GM12878 (cell line): ENCODE measurements around the gene PRDM16. TPM values are rescaled to one million over a fixed set of nuclear protein-coding genes. Genes with fewer than 3 reads are reported as not detected.

Experiments used
- ATAC-seq: fragments of 200-7000 bp; cut with Tn5 transposase; 3 replicates; pipeline ENCODE4 v1.9.1; 2020; ENCODE audit warnings: mild to moderate bottlenecking, moderate library complexity
- BruUV-seq: library from RNA; stranded (reverse); fragments of 400-500 nt; replicated peaks from 2 replicates; lab custom pipeline; 2021; lab: Mats Ljungman, UMichigan
- CTCF ChIA-PET: fragments of 300-600 bp; sonication (Branson Sonifier 250); formaldehyde crosslinking; extraction: SDS; loops from one replicate; lab custom pipeline; 2021; ENCODE audit warnings: inconsistent platforms; lab: Yijun Ruan, JAX
- POLR2A ChIA-PET: fragments of 350-600 bp; formaldehyde crosslinking; extraction: SDS; loops from one replicate; lab custom pipeline; 2021; ENCODE audit warnings: inconsistent platforms; lab: Charles Lee
- RAD21 ChIA-PET: fragments of 300-600 bp; sonication (Branson Sonifier 250); formaldehyde crosslinking; loops from one replicate; lab custom pipeline; 2023; ENCODE audit warnings: antibody characterized with exemption; ENCODE audit not compliant: unreplicated experiment; lab: Charles Lee
- SMC1A ChIA-PET: fragments of 300-600 bp; sonication (Branson Sonifier 250); formaldehyde crosslinking; loops from one replicate; lab custom pipeline; 2023; ENCODE audit not compliant: unreplicated experiment, uncharacterized antibody; lab: Charles Lee
- DNase-seq: peaks from one replicate; pipeline ENCODE4 v3.0.0-alpha.2; 2011; ENCODE audit warnings: low read depth, low spot score
- FAIRE-seq: peaks from 3 replicates; lab custom pipeline; 2011; peaks lifted over from hg19 to GRCh38; lab: Jason Lieb, UNC
- H2AFZ ChIP-seq: 2 replicates; pipeline ENCODE4 v1.6.0; 2011; ENCODE audit warnings: low read depth, low read length, control low read depth; ENCODE audit not compliant: control insufficient read depth
- H3K27ac ChIP-seq: 2 replicates; pipeline ENCODE4 v1.5.1; 2011; ENCODE audit warnings: control low read depth; ENCODE audit not compliant: control insufficient read depth, insufficient read depth
- H3K27me3 ChIP-seq, 2 experiments: replicated peaks in 1 of 2; 2 replicates each; pipeline versions ENCODE4 v1.6.0 to v1.6.1; 2011; ENCODE audit warnings: low read length in 1 of 2; ENCODE audit not compliant: control insufficient read depth in 2 of 2, insufficient read depth in 2 of 2
- H3K36me3 ChIP-seq, 2 experiments: 2 replicates each; pipeline ENCODE4 v1.5.1; 2011; ENCODE audit warnings: low read length in 1 of 2; ENCODE audit not compliant: control insufficient read depth in 2 of 2, insufficient read depth in 2 of 2
- H3K4me1 ChIP-seq: 2 replicates; pipeline ENCODE4 v1.6.1; 2011; ENCODE audit warnings: mild to moderate bottlenecking, low read length, moderate library complexity, mixed read lengths; ENCODE audit not compliant: control insufficient read depth, insufficient read depth
- H3K4me2 ChIP-seq: 2 replicates; pipeline ENCODE4 v1.6.0; 2011; ENCODE audit warnings: control low read depth; ENCODE audit not compliant: control insufficient read depth, insufficient read depth
- H3K4me3 ChIP-seq: fragments of 200-600 bp; sonication (generic); 2 replicates; pipeline ENCODE4 v1.5.1; 2016
- H3K79me2 ChIP-seq: 2 replicates; pipeline ENCODE4 v1.6.0; 2011; ENCODE audit warnings: low read length; ENCODE audit not compliant: control insufficient read depth, insufficient read depth
- H3K9ac ChIP-seq: 2 replicates; pipeline ENCODE4 v1.8.0; 2011; ENCODE audit warnings: low read length, control low read depth, mixed read lengths; ENCODE audit not compliant: control insufficient read depth, insufficient read depth
- H3K9me3 ChIP-seq: replicated peaks from 3 replicates; pipeline ENCODE4 v1.5.1; 2011; ENCODE audit warnings: mild to moderate bottlenecking, low read length; ENCODE audit not compliant: control insufficient read depth, insufficient read depth
- H4K20me1 ChIP-seq: 2 replicates; pipeline ENCODE4 v1.6.0; 2011; ENCODE audit not compliant: control insufficient read depth, insufficient read depth
- BCL11A ChIP-seq: IDR thresholded peaks from 2 replicates; pipeline ENCODE4 v1.6.1; 2011; ENCODE audit warnings: low read depth, low read length
- CHD1 ChIP-seq: IDR thresholded peaks from 2 replicates; pipeline ENCODE4 v1.6.1; 2012; ENCODE audit warnings: low read depth, low read length, improper control_type of control experiment
- CHD2 ChIP-seq: IDR thresholded peaks from 2 replicates; pipeline ENCODE4 v1.6.1; 2011; ENCODE audit warnings: low read depth, low read length, improper control_type of control experiment, borderline replicate concordance
- CUX1 ChIP-seq: IDR thresholded peaks from 2 replicates; pipeline ENCODE4 v1.6.1; 2012; ENCODE audit warnings: improper control_type of control experiment, low read depth, low read length; ENCODE audit not compliant: insufficient replicate concordance
- IRF4 ChIP-seq: IDR thresholded peaks from 2 replicates; pipeline ENCODE4 v1.6.1; 2011; ENCODE audit warnings: low read depth, low read length
- KLF5 ChIP-seq: fragments of 450-650 bp; IDR thresholded peaks from 2 replicates; pipeline ENCODE4 v1.6.1; 2014; ENCODE audit warnings: mild to moderate bottlenecking; ENCODE audit not compliant: partially characterized antibody
- MEF2B ChIP-seq: fragments of 450-650 bp; IDR thresholded peaks from 2 replicates; pipeline ENCODE4 v1.6.1; 2018; ENCODE audit warnings: mild to moderate bottlenecking, moderate library complexity; ENCODE audit not compliant: partially characterized antibody, poor library complexity, severe bottlenecking
- MXI1 ChIP-seq: fragments of 150-350 bp; IDR thresholded peaks from 2 replicates; pipeline ENCODE4 v1.6.1; 2011; ENCODE audit warnings: low read depth, mild to moderate bottlenecking, inconsistent platforms, low read length, improper control_type of control experiment
- NFIC ChIP-seq: IDR thresholded peaks from 2 replicates; pipeline ENCODE4 v1.6.1; 2012; ENCODE audit warnings: low read depth, mild to moderate bottlenecking, inconsistent platforms, low read length, moderate library complexity
- NFYA ChIP-seq: IDR thresholded peaks from 2 replicates; pipeline ENCODE4 v1.6.1; 2011; ENCODE audit warnings: low read depth, mild to moderate bottlenecking, low read length, improper control_type of control experiment, borderline replicate concordance
- PML ChIP-seq: IDR thresholded peaks from 2 replicates; pipeline ENCODE4 v1.6.1; 2012; ENCODE audit warnings: low read length, inconsistent platforms
- POLR2AphosphoS2 ChIP-seq: IDR thresholded peaks from 2 replicates; pipeline ENCODE4 v1.6.1; 2011; ENCODE audit warnings: low read depth, mild to moderate bottlenecking, low read length, improper control_type of control experiment, moderate library complexity
- RFX5 ChIP-seq: IDR thresholded peaks from 2 replicates; pipeline ENCODE4 v1.6.1; 2011; ENCODE audit warnings: low read depth, low read length, improper control_type of control experiment
- SIX5 ChIP-seq: IDR thresholded peaks from 2 replicates; pipeline ENCODE4 v1.6.1; 2011; ENCODE audit warnings: mild to moderate bottlenecking, low read depth, low read length, moderate library complexity; ENCODE audit not compliant: severe bottlenecking
- SUZ12 ChIP-seq: fragments of 200-600 bp; sonication (generic); IDR thresholded peaks from one replicate; pipeline ENCODE4 v1.6.1; 2018; ENCODE audit warnings: antibody characterized with exemption, mild to moderate bottlenecking; ENCODE audit not compliant: unreplicated experiment
- TBL1XR1 ChIP-seq: IDR thresholded peaks from 2 replicates; pipeline ENCODE4 v1.6.1; 2012; ENCODE audit warnings: low read depth, low read length, improper control_type of control experiment
- WRNIP1 ChIP-seq: IDR thresholded peaks from 2 replicates; pipeline ENCODE4 v1.6.1; 2011; ENCODE audit warnings: low read depth, low read length, improper control_type of control experiment, borderline replicate concordance
- ZNF384 ChIP-seq: IDR thresholded peaks from 2 replicates; pipeline ENCODE4 v1.6.1; 2012; ENCODE audit warnings: low read depth, mild to moderate bottlenecking, low read length, improper control_type of control experiment, borderline replicate concordance
- WGBS: methylation state at CpG from one replicate; pipeline ENCODE4 v1.1.6; 2016; ENCODE audit warnings: low lambda C conversion rate; ENCODE audit not compliant: insufficient replicate concordance, insufficient coverage; ENCODE audit errors: missing lambda C conversion rate; 5-methylcytosine and 5-hydroxymethylcytosine counted together
- in situ Hi-C: fragments of 300-500 bp; cut with MboI; formaldehyde crosslinking; loops from 9 replicates; pipeline ENCODE4 v1.14.3; 2018; ENCODE audit warnings: mixed read lengths
- intact Hi-C: fragments of 100-400 bp; cut with micrococcal nuclease; formaldehyde crosslinking; loops from one replicate; pipeline ENCODE4 v1.14.2; 2022; ENCODE audit not compliant: unreplicated experiment
- polyA plus RNA-seq, 11 experiments: library from polyadenylated mRNA; depleted of rRNA in 4 of 11; unstranded in 6 of 11; stranded (reverse) in 5 of 11; fragments of >200 nt; fragmentation: Nextera tagmentation in 4 of 11; fragmentation: Illumina TruSeq in 1 of 11; extraction: Ambion mirVana in 4 of 11; extraction: Trizol in 1 of 11; gene quantifications; 1 replicate in 1 of 11; 2 replicates in 10 of 11; pipeline versions ENCODE4 v1.2.1 to v1.2.3, GENCODE V29; 2011 to 2016; ENCODE audit warnings: inconsistent platforms in 2 of 11, missing spikeins in 2 of 11, low read depth in 1 of 11
- total RNA-seq, 4 experiments: library from RNA; depleted of rRNA in 3 of 4; stranded (reverse); fragments of >200 nt in 3 of 4; fragmentation: Illumina TruSeq in 1 of 4; extraction: Trizol in 1 of 4; gene quantifications; 2 replicates each; pipeline versions ENCODE4 v1.2.1 to v1.2.3, GENCODE V29; 2013 to 2021

Gene PRDM16
- total and polyA plus RNA-seq, 10 of the 15 experiments (the other 5 are each of a cell fraction or from before 2014, with no cell fraction given), result 0.03 TPM; not detected in 9

- H2AFZ ChIP-seq, result no peak overlapping the region
- no peak for FAIRE-seq
- WGBS, result 54% methylated on average over 18 of the region's 18 CpGs
- no peaks in the 10 kb centered on the region for H3K36me3 ChIP-seq
- H3K27ac ChIP-seq, result no peak overlapping the region
- H3K4me2 ChIP-seq, result no peak overlapping the region
- SMC1A ChIA-PET, result no interaction called here
- POLR2A ChIA-PET, result no interaction called here
- RAD21 ChIA-PET, result no interaction called here
- no peaks in the 10 kb centered on the region for H3K9me3 ChIP-seq
- no peak for ATAC-seq
- no peak for TF ChIP-seq PML
- TF ChIP-seq IRF4, result no peak
- TF ChIP-seq TBL1XR1, result no peak
- TF ChIP-seq NFIC, result no peak
- no peak for TF ChIP-seq SUZ12
- no peak for TF ChIP-seq CHD2
- no peak for TF ChIP-seq NFYA
- no peak for TF ChIP-seq BCL11A
- TF ChIP-seq ZNF384, result no peak
- no peak for TF ChIP-seq CHD1
- TF ChIP-seq CUX1, result no peak
- TF ChIP-seq MXI1, result no peak
- TF ChIP-seq RFX5, result no peak
- TF ChIP-seq WRNIP1, result no peak
- no peak for TF ChIP-seq KLF5
- no peak for TF ChIP-seq MEF2B
- no peak for TF ChIP-seq SIX5
- no peak for TF ChIP-seq POLR2AphosphoS2
- no TSS peak for BruUV-seq
- no peak overlapping the region for H3K4me3 ChIP-seq
- H3K79me2 ChIP-seq, result no peaks in the 10 kb centered on the region
- no peaks in the 10 kb centered on the region for H4K20me1 ChIP-seq
- H3K27me3 ChIP-seq, result peaks cover 0 to 4% of the 10 kb centered on the region in 2 experiments; a peak in 2 of 4 replicates
- DNase-seq, result no peak
- CTCF ChIA-PET, result no interaction called here
- intact Hi-C loops (no loop called here), in situ Hi-C loops (no loop called here)
- no peak overlapping the region for H3K9ac ChIP-seq
- no peaks in the 10 kb centered on the region for H3K4me1 ChIP-seq
These were observed 375.3 kb downstream of the PRDM16 start for GRCh38 chr1:3444298-3444697.
